Measurements from ENCODE around the gene ANK2.

Gene ANK2

GRCh38 chr4:113328514-113328913 is 279.1 kb downstream of the ANK2 start:
- DNase-seq (ENCODE audit: low read depth in 1 of 2, low spot score in 1 of 2), result peak in 1 of 2 experiments; percentile 16
- no peak overlapping the region for H3K27ac ChIP-seq (replicated peaks)
- no peaks in the 10 kb centered on the region for H3K27me3 ChIP-seq (ENCODE audit: insufficient read depth, poor library complexity, severe bottlenecking)
- TF ChIP-seq SPI1 (IDR thresholded peaks at IDR 0.05; ENCODE audit: borderline replicate concordance, low read depth), result no peak
- peak; percentile 40 for TF ChIP-seq CTCF (IDR thresholded peaks at IDR 0.05; ENCODE audit: insufficient read depth, low read length)
- TF ChIP-seq REST (IDR thresholded peaks at IDR 0.05; ENCODE audit: insufficient replicate concordance, low read depth), result no peak
- TF ChIP-seq POLR2AphosphoS5 (IDR thresholded peaks at IDR 0.05; ENCODE audit: low read depth), result no peak
- TF ChIP-seq GABPA (IDR thresholded peaks at IDR 0.05; ENCODE audit: low read depth), result no peak
- H3K4me3 ChIP-seq (replicated peaks; ENCODE audit: insufficient read depth, low read length), result no peak overlapping the region

GRCh38 chr4:113330200-113330599 is 280.7 kb downstream of the ANK2 start:
- Histone ChIP-seq H3K4me3 (replicated peaks; ENCODE audit: insufficient read depth, low read length) (no peak overlapping the region), H3K27ac (replicated peaks) (no peak overlapping the region), H3K27me3 (ENCODE audit: insufficient read depth, poor library complexity, severe bottlenecking) (no peaks in the 10 kb centered on the region)
- TF ChIP-seq POLR2AphosphoS5 (IDR thresholded peaks at IDR 0.05; ENCODE audit: low read depth), result no peak
- TF ChIP-seq SPI1 (IDR thresholded peaks at IDR 0.05; ENCODE audit: borderline replicate concordance, low read depth), result no peak
- TF ChIP-seq REST (IDR thresholded peaks at IDR 0.05; ENCODE audit: insufficient replicate concordance, low read depth), result no peak
- TF ChIP-seq GABPA (IDR thresholded peaks at IDR 0.05; ENCODE audit: low read depth), result no peak
- TF ChIP-seq CTCF (IDR thresholded peaks at IDR 0.05; ENCODE audit: insufficient read depth, low read length), result no peak
- no peak for DNase-seq (ENCODE audit: low read depth in 1 of 2, low spot score in 1 of 2)

GRCh38 chr4:113331811-113332210 is 282.4 kb downstream of the ANK2 start:
- no peak for DNase-seq (ENCODE audit: low read depth in 1 of 2, low spot score in 1 of 2)
- TF ChIP-seq REST (IDR thresholded peaks at IDR 0.05; ENCODE audit: insufficient replicate concordance, low read depth), result no peak
- no peak for TF ChIP-seq GABPA (IDR thresholded peaks at IDR 0.05; ENCODE audit: low read depth)
- TF ChIP-seq POLR2AphosphoS5 (IDR thresholded peaks at IDR 0.05; ENCODE audit: low read depth), result no peak
- no peak for TF ChIP-seq CTCF (IDR thresholded peaks at IDR 0.05; ENCODE audit: insufficient read depth, low read length)
- no peak for TF ChIP-seq SPI1 (IDR thresholded peaks at IDR 0.05; ENCODE audit: borderline replicate concordance, low read depth)

More at GRCh38 chr4:113331811-113332210, 282.4 kb downstream of the ANK2 start:
- Histone ChIP-seq H3K4me3 (replicated peaks; ENCODE audit: insufficient read depth, low read length) (no peak overlapping the region), H3K27ac (replicated peaks) (no peak overlapping the region), H3K27me3 (ENCODE audit: insufficient read depth, poor library complexity, severe bottlenecking) (no peaks in the 10 kb centered on the region)
